NCI-H146 treated with DMSO at 0.1 percent for 48 hours (cell line): ENCODE data around the gene JARID2.
A peak's percentile ranks its signal among the peaks of the same experiment; 100 is the strongest.

Experiments
- DNase-seq: peaks from one replicate; lab custom pipeline; 2025; ENCODE audit not compliant: unreplicated experiment; lab: John Stamatoyannopoulos, UW

The JARID2 gene

DNA sequence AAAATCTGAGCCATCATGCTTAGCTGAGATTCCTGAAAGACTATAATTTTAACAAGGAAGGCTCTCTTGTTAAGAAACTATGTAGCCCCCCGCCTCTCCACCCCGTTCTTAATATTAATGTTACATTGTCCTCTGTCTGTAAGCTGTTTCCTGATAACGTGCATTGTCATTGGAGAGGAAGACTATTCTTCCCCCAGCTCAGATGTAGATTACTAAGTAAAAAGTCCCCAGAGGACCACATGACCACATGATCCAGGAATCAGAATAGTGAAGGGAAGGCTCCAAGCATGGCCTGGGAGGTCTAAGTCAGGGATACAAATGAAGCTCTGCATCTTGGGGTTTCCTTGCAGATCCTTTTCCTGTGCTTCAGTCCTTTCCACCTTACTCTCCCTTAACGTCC, 106.4 kb downstream of the JARID2 start:
- no peak for DNase-seq

DNA sequence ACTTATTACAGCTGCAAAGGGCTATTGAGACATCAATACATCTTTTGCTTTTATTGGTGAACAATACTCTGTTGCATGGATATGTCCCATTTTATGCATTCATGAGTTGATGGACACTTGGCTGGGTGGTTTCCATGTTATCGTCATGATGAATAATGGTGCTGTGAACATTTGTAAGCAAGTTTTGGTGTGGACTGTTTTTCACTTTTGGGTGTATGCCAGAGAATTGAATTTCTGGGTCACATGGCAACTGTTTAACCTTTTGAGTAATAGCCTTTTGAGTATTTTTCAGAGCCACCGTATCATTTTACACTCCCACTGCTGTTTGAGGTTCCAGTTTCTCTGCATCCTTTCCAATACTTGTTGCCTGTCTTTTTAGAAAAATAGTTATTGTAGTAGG, 107.0 kb downstream of the JARID2 start:
- DNase-seq = no peak

DNA sequence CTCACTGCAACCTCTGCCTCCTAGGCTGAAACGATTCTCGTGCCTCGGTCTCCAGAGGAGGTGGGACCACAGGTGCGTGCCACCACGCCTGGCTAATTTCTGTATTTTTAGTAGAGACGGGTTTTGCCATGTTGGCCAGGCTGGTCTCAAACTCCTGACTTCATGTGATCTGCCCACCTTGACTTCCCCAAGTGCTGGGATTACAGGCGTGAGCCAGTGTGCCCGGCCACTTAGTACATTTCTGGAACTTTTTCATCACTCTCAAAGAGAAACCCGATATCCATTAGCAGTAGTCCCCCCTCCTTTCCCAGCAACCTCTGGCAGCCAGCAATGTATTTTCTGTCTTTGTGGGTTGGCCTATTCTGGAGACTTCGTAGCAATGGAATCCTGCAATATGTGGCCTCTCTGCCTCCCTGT, 109.8 kb downstream of the JARID2 start:
- no peak for DNase-seq

DNA sequence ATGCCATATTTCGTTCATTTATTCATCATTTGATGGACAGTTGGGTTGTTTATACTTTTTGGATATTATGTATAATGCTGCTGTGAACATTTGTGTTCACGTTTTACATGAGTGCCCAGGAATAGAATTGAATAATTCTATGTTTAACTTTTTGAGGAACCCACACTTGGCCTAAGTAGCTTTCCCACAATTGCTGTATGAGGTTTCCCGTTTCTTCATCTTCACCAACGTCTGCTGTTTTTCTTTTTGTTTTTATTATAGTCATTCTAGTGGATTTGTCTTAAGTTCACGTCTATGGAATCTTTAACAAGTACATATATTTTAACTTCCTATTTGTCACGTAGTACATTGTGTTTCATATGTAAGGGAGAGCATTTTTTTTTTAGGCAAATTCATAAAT, 110.3 kb downstream of the JARID2 start:
- no peak for DNase-seq

DNA sequence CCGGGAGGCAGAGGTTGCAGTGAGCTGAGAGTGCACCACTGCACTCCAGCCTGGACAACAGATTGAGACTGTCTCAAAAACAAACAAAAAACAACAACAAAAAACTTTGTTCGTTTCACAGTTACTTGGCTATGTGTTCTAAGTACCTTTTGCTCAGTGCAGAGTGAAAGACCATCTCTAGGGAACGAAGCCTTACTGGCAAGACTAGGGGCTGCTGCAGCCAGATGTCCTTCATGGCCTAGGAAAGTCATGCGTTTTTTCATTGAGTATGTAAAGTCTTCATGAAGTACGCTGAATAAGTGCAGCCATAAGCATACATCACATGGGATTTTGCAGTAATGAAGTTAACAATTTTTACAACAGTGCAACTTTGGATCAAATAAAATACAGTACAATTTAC, 111.1 kb downstream of the JARID2 start:
- no peak for DNase-seq

DNA sequence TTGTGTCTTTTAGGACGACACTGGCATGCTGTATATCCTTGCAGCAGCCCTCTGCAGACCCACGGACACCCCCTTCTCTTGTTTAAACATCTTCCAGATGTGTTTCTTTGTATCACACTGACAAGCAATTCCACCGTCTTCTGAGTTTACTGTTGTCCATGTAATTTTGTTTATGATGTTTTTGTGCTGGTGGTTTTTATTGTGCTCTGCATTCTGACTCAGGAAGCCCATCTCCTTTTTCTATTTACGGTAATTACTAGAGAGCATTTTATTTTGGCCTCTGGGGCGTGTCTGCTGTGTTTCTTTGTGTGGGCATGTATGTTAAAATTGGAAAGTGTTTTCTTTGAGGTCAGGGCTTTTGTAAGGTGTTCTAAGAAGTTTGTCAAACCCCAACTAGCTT, 111.9 kb downstream of the JARID2 start:
- no peak for DNase-seq

DNA sequence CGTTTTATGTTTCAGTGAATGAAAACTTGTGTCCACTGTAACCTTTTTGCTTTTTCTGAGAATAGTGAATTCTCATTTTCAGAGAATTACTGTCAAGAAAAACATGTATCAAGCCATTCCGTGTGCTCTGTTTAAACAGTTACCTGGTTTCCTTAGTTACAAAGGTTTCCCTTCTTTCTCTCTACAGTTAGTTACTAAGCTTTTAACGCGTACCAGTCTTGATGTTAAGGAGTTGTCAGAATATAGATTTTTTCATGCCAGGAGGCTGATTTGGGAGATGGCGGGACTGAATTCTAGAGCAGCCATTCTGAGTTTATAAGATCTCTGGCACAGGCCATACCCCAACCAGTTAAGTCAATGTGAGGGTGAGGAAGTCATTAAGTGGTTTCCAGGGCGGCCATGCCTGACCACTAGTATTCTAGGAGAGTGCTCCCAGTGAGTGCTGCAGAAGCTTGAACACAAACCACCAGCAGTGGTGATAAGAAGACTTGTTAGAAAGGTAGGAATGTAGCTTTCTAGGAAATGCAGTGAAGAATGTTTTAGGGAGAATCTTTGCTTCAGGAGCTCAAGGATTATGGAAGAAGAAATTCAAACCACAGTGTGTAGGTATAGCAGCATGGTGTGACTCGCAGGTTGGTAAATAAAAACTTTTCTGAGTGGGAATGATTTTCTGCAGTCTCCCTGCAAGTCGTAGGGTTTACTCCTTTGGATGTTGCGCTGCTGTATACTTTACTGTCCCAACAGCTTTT, 112.9 kb downstream of the JARID2 start:
- DNase-seq = no peak

DNA sequence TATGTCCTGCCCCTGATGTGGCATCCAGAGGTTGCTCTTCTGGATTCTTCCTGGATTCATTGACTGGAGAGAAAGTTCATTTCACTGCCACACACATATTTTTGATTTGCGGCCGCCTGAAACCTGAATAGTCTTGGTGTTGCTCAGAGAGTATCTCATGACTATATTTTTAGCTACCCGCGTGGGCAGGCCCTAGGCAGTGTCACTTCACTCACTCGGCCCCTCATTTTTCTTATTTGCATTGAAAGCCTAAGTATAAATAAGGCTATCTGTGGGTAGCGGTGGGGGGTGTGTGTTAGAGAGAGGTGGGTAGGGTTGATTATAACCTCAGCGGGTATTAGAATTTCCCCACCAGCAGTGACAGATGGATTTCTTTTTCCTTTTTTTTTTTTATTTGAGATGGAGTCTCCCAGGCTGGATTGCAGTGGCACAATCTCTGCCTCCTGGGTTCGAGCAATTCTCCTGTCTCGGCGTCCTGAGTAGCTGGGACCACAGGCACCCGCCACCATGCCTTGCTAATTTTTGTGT, 113.5 kb downstream of the JARID2 start:
- DNase-seq = no peak

DNA sequence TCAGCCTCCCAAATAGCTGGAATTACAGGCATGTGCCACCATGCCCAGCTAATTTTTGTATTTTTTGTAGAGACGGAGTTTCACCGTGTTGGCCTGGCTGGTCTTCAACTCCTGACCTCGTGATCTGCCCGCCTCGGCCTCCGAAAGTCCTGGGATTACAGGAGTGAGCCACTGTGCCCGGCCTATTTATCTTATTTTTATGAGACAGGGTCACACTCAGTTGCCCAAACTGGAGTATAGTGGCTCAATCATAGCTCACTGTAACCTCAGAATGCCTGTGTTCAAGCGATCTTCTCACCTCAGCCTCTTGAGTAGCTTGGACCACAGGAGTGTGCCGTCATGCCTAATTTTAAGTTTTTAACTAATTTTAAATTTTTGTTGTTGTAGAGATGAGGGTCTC, 114.4 kb downstream of the JARID2 start:
- DNase-seq = no peak

DNA sequence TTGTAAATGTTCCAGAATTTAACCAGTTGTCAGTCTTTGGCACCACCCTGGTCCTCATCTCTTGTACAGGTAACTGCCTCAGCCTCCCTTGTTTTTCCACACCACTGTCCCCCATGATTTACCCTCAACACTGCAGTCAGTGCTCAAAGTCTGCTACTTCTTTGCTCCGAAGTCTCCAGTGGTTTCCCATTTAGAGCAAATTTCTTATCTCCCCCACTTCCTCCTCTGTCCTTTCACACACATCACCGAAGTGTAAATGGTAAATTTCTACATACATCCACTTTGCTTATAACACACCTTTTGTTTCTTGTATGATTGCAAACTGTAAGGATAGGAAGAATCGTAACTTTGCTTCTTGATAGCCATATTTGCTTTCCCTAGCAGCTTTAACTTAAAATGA, 115.3 kb downstream of the JARID2 start:
- no peak for DNase-seq

DNA sequence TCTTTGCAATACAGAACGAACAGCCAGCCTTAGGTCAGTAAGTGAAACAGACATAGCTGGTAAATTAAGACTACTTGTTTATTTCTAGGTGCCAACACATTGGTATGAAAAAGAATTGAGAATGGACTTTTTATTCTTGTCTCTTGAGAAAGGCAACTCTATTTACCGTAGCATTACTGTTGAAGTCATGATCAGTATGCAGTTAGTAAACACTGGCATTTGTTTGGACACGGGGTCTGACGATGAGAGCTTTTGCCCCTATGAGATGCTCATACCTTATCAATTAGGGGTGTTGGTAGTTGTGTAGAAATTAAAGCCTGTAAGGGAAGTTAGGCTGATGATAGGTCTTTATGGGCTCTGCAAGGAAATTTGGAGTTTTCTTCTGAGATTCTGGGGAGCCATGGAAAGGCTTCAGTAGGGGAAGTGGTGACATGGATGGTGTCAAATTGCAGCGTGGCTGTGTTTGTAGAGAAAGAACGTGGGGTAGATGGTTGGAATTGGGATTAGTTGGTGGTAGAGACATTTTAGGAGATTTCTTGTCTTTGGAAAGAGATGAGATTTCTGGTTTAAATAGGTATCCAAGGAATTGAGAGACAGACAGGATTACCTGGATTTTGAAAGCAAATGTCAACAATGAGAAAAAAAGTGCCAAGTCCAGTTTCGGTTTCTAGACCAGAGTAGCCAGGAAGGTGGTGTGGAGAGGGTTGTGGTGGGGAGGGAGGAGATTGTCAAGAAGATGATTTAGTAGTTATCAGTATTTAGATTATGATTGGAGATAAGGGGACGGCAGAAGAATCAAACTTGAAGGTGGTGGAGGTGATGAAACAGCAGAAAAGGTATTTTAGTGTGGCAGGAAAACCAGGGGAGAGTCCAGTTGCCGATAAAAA, 116.6 kb downstream of the JARID2 start:
- DNase-seq = no peak

DNA sequence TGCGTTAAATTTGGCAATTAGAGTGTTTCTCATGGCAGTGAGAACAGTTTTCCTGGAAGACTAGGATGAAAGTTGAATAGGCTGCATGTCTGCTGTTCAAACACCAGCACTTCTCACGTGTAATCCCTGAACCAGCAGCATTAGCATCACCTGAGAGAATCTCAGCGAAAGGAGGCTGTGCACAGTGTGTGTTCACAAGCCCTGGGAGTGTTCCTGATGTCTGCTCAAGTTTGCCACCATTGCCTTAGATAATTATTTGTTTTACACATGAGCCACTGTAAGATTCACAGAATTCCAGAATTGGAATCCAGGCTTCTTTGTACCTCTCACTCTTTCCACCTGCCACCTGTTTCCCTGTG, 117.3 kb downstream of the JARID2 start:
- DNase-seq = no peak

DNA sequence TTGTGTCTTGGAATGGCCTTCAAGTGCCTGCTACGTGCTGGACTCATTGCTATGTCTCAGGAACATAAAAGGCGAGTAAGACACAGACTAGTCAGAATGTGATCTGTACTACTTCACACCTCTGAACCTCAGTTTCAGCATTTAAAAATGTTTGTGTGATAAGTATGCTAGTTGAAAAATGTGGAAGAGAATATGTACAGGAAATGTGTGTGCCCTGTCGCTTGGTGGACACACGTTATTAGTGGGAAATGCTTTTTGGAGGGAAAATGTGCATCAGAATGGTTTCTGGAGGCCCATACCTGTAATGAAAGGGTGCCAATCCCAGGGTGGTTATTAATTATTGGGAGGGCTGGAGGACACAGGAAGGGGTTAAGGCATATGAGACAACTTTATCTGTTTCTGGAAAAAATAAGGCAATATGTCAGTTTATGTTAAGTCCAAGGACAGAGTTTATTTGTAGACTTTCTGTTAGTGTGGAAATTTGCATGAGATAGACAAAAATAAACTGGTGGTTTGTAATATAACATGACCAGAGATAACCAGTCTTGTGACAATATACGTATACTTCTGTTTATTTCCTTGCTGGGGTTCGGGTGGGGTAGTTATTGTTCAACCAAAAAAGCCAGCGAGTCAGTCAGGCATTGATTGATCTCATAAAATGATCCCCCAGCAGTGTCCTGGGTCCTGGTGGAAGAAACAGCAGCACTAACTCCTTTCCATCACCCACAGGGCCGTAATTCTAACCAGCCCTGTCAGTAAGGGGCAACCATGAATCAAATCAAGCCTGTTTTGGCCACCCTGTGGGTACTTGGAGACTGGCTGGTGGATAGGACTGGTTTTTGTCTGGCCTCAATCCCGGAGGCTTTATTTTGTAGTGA, 117.9 kb downstream of the JARID2 start:
- no peak for DNase-seq

DNA sequence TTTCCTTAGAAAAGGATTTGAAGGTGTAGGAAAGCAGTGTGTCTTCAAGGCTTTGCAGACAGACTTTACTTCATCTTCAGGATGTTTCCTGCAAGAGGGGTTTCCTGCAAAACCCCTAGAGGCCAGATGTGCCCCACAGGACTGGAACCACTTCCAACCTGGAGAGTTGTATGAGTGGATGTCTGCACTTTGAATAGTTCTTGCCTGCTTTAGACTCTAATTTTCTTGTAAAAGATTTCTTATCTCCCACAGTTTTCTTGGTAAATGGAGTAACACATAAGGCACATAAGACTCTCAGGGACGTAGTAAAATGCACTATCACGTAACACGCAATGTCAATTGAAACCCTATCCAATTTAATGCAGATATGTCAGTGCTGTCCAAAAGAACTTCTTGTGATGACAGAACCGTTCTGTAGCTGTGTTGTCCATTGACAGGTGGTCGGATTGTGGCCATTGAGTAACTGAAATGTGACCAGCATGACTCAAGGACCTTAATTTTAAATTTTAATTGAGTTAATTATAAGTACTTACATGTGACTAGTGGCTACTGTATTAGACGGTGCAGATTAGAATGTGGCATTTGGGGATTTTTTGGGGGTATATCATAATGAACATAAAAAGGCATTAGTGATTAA, 118.7 kb downstream of the JARID2 start:
- DNase-seq = no peak

DNA sequence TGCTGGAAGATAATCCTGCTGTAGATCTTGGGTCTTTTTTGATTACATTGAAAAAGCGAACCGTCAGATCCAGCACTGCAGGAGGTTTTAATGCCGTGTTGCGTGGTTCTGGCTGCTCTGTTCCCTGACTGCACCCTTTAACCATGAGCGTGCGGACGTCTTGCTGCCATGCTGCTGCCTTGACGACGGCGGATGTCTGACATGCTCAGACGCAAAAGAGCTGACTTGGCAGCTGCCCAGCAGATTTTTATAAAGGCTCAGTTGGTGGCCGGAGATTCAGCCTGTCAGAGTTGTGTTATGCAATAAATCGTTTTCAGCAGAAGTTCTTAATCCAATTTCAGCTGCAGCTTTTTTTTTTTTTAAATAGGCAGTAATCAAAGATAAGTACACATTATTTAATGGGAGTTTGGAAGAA, 119.4 kb downstream of the JARID2 start:
- peak; percentile 81 for DNase-seq

DNA sequence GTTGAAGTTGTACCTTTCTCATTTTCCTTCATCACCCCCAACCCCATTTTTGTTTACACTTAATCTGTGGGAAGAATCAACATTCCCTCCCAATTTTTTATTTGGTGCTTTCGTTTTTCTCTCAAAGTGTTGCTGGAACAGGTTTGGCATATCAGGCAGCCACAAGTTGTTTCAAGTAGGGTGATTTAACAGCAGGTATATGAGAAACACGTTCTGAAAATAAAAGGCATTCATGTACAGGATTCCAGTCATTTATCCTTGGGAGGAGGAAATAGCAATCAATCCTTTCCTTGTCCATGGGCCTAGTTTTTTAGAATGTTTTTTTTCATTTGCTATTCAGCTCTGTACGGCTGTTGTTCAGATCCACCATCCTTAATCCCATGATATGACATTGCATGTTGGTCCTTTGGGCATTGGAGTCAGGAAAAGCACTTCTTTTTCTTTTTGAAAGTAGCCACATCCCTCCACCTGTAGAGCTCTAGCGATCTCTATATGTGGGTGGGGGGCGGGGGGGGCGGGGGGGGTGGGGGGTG, 120.2 kb downstream of the JARID2 start:
- DNase-seq = no peak

DNA sequence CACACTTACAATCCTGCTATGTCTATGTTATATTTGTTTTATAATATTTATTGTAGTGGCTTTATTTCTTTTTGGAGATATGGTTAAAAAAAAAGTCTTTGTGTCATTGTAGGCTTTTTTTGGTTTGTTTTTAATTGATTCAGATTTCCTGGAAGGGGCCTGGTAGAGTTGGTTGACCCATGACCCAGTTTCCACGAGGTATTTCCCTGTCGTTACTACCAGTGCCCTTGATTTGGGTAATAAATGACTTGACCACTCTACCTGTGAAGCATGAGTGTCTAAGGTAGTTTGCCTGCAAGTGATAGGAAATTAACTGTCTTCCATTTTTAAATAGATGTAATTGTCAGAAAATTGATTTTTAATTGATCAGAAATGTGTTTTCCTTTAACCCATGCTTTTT, 121.0 kb downstream of the JARID2 start:
- DNase-seq = no peak

DNA sequence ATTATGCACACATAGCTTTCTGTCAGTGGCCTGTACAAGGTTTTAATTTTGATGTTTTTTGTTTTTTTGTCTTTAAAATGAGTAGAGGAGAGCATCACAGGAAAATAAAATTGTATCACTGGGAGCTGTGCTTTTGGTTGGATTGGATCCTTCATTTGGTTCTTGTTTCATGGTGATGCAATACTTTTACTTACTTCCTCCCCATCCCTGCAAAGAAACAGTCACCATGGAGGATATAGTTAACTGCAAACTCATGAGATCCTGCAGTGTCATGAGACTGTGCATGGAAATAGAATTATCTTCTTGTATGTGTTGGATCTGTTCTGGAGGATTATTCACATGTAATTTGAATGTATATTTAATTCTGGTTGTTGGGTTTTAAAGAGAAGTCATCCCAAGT, 122.3 kb downstream of the JARID2 start:
- no peak for DNase-seq

DNA sequence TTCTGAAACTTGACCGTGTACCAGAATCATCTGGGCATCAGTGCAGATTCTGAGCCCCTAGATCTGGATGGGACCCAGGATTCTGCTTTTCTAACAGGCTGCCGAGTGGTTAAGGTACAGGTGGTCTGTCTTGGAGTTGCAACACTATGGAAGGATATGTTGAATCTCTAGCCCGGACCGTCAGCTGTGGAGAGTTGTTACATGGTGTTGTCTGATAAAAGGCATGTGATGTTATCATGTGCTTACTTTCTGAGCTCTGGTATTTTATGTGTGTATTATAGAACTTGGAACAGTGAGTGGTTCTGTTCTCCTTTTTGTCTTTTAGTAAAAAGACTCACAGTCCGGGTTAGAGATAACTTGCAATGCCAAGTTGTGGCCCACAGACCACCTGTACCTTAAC, 123.0 kb downstream of the JARID2 start:
- DNase-seq = no peak

DNA sequence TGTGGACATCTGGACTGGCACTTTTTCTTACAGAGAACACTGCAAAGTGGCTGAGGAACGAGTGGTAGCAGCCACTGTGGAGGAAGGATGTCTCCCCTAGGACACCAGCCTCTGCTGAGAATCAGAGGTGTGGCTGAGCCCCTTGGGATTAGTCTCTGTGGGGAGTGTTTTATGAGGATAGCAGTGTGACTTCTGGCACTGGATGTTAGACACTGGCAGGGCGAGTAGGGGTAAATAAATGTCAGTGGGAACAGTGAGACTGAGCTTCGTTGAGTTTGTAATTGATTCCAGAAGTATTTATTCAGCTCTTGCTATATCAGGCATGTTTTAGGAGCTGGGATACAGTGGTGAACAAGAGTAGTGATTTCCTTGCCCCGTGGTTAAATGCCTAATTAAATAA, 124.0 kb downstream of the JARID2 start:
- DNase-seq = no peak
